Measurements from ENCODE around the gene SLF1. TPM values are rescaled to one million over a fixed set of nuclear protein-coding genes. Genes with fewer than 3 reads are reported as not detected.
A peak's percentile ranks its signal among the peaks of the same experiment; 100 is the strongest.

The SLF1 gene
- total RNA-seq, 1 experiment from 2014 or later, result 93.9 TPM

- DNase-seq (ENCODE audit: low spot score), result no peak
Observed at GRCh38 chr5:94709277-94709676, 90.8 kb downstream of the SLF1 start.

GRCh38 chr5:94711785-94712184, 93.3 kb downstream of the SLF1 start:
- DNase-seq (ENCODE audit: low spot score), result no peak

GRCh38 chr5:94715768-94716167, 97.3 kb downstream of the SLF1 start:
- DNase-seq (ENCODE audit: low spot score), result no peak

- no peak for DNase-seq (ENCODE audit: low spot score)
Observed at GRCh38 chr5:94725142-94725541, 106.7 kb downstream of the SLF1 start.

GRCh38 chr5:94731471-94731870, 113.0 kb downstream of the SLF1 start:
- no peak for DNase-seq (ENCODE audit: low spot score)

GRCh38 chr5:94736498-94736897, 118.0 kb downstream of the SLF1 start:
- no peak for DNase-seq (ENCODE audit: low spot score)

GRCh38 chr5:94740286-94740685, 121.8 kb downstream of the SLF1 start:
- DNase-seq (ENCODE audit: low spot score), result no peak

GRCh38 chr5:94742852-94743251, 124.4 kb downstream of the SLF1 start:
- no peak for DNase-seq (ENCODE audit: low spot score)

- DNase-seq (ENCODE audit: low spot score), result no peak
Observed at GRCh38 chr5:94744906-94745305, 126.4 kb downstream of the SLF1 start.

- DNase-seq (ENCODE audit: low spot score), result peak; percentile 42
Observed at GRCh38 chr5:94745786-94746730, 127.6 kb downstream of the SLF1 start.

GRCh38 chr5:94746731-94747124, 128.3 kb downstream of the SLF1 start:
- peak; percentile 4 for DNase-seq (ENCODE audit: low spot score)

Other genes with a start within 250 kb of the SLF1 start
- 2.8 and 4.1 TPM in 2 replicates for gene KIAA0825, start 65 bp upstream of the SLF1 start, total RNA-seq (2014; rRNA removed; shearing (Covaris generic))